ENCODE measurements around the gene UBR1.
A peak's percentile ranks its signal among the peaks of the same experiment; 100 is the strongest.
"Not testable (repeated sequence)": the region's sequence is repeated elsewhere in the genome, so short reads cannot be mapped to it uniquely, and the experiment has no call there.

UBR1 gene

GRCh38 chr15:43105778-43106485 is at the start of gene UBR1:
UBR1 (minus strand) TSS chr15:43106038; CDS start chr15:43106022, 16 bp downstream.
- peak; percentile 85 to 86 for DNase-seq

GRCh38 chr15:43153269-43153668 is 47.4 kb upstream of the UBR1 start:
- no peak for DNase-seq

GRCh38 chr15:43151688-43152087 is 45.9 kb upstream of the UBR1 start:
- DNase-seq: no peak

- peak; percentile 39 to 59 for DNase-seq
Observed at GRCh38 chr15:43150191-43150929, 44.5 kb upstream of the UBR1 start.

- no peak for DNase-seq
Observed at GRCh38 chr15:43146184-43146583, 40.3 kb upstream of the UBR1 start.

GRCh38 chr15:43144512-43144911 is 38.7 kb upstream of the UBR1 start:
- no peak for DNase-seq

- DNase-seq: no peak
Observed at GRCh38 chr15:43143203-43143941, 37.5 kb upstream of the UBR1 start.

GRCh38 chr15:43135351-43135750 is 29.5 kb upstream of the UBR1 start:
- DNase-seq: no peak

GRCh38 chr15:43134157-43134635 is 28.4 kb upstream of the UBR1 start:
- no peak for DNase-seq

GRCh38 chr15:43133430-43134156 is 27.8 kb upstream of the UBR1 start, which contains the start of gene TMEM62:
TMEM62 (plus strand) TSS chr15:43133586; CDS start chr15:43133803, 217 bp downstream.
- peak; percentile 90 to 94 for DNase-seq

GRCh38 chr15:43132830-43133429 is 27.1 kb upstream of the UBR1 start:
- DNase-seq: no peak

- peak; percentile 37 to 49 for DNase-seq
Observed at GRCh38 chr15:43128980-43129335, 23.1 kb upstream of the UBR1 start.

GRCh38 chr15:43128174-43128979 is 22.5 kb upstream of the UBR1 start:
- not testable (repeated sequence) for DNase-seq

GRCh38 chr15:43127752-43128151 is 21.9 kb upstream of the UBR1 start:
- DNase-seq: no peak

- DNase-seq: peak; percentile 46 to 52
Observed at GRCh38 chr15:43126356-43126755, 20.5 kb upstream of the UBR1 start.

- DNase-seq: no peak
Observed at GRCh38 chr15:43125100-43125661, 19.3 kb upstream of the UBR1 start.

- no peak for DNase-seq
Observed at GRCh38 chr15:43121863-43122262, 16.0 kb upstream of the UBR1 start.

GRCh38 chr15:43118829-43119228 is 13.0 kb upstream of the UBR1 start:
- DNase-seq: no peak

- no peak for DNase-seq
Observed at GRCh38 chr15:43118286-43118685, 12.4 kb upstream of the UBR1 start.

- DNase-seq: no peak
Observed at GRCh38 chr15:43111354-43111753, 5.5 kb upstream of the UBR1 start.

GRCh38 chr15:43107751-43108150 is 1.9 kb upstream of the UBR1 start:
- DNase-seq: peak; percentile 44 to 51

Data from inflammatory macrophage treated with lipopolysaccharide for 1 hour (primary cell).